ENCODE measurements around the gene MAPK13. TPM values are rescaled to one million over a fixed set of nuclear protein-coding genes. Genes with fewer than 3 reads are reported as not detected.

The MAPK13 gene
- total RNA-seq, 1 experiment from 2014 or later = 13.6 TPM

GRCh38 chr6:36116066-36116864, 14.0 kb upstream of the MAPK13 start (continued):
- TF ChIP-seq, protein P1, sequence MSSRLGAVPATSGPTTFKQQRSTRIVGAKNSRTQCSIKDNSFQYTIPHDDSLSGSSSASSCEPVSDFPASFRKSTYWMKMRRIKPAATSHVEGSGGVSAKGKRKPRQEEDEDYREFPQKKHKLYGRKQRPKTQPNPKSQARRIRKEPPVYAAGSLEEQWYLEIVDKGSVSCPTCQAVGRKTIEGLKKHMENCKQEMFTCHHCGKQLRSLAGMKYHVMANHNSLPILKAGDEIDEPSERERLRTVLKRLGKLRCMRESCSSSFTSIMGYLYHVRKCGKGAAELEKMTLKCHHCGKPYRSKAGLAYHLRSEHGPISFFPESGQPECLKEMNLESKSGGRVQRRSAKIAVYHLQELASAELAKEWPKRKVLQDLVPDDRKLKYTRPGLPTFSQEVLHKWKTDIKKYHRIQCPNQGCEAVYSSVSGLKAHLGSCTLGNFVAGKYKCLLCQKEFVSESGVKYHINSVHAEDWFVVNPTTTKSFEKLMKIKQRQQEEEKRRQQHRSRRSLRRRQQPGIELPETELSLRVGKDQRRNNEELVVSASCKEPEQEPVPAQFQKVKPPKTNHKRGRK (CRISPR knock-in tag; IDR thresholded peaks at IDR 0.05; ENCODE audit: borderline replicate concordance) = no peak
- TF ChIP-seq, protein P2, sequence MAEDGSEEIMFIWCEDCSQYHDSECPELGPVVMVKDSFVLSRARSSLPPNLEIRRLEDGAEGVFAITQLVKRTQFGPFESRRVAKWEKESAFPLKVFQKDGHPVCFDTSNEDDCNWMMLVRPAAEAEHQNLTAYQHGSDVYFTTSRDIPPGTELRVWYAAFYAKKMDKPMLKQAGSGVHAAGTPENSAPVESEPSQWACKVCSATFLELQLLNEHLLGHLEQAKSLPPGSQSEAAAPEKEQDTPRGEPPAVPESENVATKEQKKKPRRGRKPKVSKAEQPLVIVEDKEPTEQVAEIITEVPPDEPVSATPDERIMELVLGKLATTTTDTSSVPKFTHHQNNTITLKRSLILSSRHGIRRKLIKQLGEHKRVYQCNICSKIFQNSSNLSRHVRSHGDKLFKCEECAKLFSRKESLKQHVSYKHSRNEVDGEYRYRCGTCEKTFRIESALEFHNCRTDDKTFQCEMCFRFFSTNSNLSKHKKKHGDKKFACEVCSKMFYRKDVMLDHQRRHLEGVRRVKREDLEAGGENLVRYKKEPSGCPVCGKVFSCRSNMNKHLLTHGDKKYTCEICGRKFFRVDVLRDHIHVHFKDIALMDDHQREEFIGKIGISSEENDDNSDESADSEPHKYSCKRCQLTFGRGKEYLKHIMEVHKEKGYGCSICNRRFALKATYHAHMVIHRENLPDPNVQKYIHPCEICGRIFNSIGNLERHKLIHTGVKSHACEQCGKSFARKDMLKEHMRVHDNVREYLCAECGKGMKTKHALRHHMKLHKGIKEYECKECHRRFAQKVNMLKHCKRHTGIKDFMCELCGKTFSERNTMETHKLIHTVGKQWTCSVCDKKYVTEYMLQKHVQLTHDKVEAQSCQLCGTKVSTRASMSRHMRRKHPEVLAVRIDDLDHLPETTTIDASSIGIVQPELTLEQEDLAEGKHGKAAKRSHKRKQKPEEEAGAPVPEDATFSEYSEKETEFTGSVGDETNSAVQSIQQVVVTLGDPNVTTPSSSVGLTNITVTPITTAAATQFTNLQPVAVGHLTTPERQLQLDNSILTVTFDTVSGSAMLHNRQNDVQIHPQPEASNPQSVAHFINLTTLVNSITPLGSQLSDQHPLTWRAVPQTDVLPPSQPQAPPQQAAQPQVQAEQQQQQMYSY (CRISPR knock-in tag; IDR thresholded peaks at IDR 0.05) = no peak
- TF ChIP-seq, protein P3, sequence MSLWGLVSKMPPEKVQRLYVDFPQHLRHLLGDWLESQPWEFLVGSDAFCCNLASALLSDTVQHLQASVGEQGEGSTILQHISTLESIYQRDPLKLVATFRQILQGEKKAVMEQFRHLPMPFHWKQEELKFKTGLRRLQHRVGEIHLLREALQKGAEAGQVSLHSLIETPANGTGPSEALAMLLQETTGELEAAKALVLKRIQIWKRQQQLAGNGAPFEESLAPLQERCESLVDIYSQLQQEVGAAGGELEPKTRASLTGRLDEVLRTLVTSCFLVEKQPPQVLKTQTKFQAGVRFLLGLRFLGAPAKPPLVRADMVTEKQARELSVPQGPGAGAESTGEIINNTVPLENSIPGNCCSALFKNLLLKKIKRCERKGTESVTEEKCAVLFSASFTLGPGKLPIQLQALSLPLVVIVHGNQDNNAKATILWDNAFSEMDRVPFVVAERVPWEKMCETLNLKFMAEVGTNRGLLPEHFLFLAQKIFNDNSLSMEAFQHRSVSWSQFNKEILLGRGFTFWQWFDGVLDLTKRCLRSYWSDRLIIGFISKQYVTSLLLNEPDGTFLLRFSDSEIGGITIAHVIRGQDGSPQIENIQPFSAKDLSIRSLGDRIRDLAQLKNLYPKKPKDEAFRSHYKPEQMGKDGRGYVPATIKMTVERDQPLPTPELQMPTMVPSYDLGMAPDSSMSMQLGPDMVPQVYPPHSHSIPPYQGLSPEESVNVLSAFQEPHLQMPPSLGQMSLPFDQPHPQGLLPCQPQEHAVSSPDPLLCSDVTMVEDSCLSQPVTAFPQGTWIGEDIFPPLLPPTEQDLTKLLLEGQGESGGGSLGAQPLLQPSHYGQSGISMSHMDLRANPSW (CRISPR knock-in tag; conservative IDR thresholded peaks at IDR 0.05; ENCODE audit: low read depth) = no peak

DNA sequence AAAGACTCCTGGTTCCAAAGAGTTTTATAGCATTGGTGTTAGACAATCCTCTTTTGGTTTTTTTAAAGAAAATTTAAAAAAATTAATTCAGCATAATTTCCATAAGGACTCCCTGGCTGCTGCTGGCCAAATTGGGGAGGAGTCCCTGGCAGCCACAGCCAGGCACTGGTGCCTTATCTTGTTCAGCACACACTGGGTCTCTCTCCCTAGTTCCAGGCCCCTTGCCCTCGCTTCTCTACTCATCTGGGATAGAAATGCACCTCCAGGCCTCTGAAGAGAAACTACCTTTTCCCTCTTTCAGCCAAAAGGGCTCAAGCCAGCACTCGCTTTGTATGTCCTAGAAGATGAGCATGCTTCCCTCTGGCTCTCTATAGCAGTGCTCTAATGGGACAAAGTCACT, 13.4 kb upstream of the MAPK13 start:
- Mint-ChIP-seq H3K4me1 (peaks cover 35% of the 10 kb centered on the region), H3K27ac (no peak overlapping the region), H3K9me3 (no peaks in the 10 kb centered on the region), H3K36me3 (no peaks in the 10 kb centered on the region), H3K27me3 (ENCODE audit: low read depth) (no peaks in the 10 kb centered on the region), H3K4me3 (no peak overlapping the region)
- TF ChIP-seq TEAD1 (CRISPR knock-in tag; IDR thresholded peaks at IDR 0.05) (no peak), HMGXB4 (CRISPR knock-in tag; IDR thresholded peaks at IDR 0.05) (no peak), EMX1 (CRISPR knock-in tag; IDR thresholded peaks at IDR 0.05) (no peak), CREM (CRISPR knock-in tag; IDR thresholded peaks at IDR 0.05) (no peak), JUN (CRISPR knock-in tag; IDR thresholded peaks at IDR 0.05) (no peak), ZNF138 (CRISPR knock-in tag; conservative IDR thresholded peaks at IDR 0.05) (no peak), SOX15 (CRISPR knock-in tag; IDR thresholded peaks at IDR 0.05) (no peak), NFYB (CRISPR knock-in tag; conservative IDR thresholded peaks at IDR 0.05; ENCODE audit: low read depth) (no peak)
- TF ChIP-seq, protein P4, sequence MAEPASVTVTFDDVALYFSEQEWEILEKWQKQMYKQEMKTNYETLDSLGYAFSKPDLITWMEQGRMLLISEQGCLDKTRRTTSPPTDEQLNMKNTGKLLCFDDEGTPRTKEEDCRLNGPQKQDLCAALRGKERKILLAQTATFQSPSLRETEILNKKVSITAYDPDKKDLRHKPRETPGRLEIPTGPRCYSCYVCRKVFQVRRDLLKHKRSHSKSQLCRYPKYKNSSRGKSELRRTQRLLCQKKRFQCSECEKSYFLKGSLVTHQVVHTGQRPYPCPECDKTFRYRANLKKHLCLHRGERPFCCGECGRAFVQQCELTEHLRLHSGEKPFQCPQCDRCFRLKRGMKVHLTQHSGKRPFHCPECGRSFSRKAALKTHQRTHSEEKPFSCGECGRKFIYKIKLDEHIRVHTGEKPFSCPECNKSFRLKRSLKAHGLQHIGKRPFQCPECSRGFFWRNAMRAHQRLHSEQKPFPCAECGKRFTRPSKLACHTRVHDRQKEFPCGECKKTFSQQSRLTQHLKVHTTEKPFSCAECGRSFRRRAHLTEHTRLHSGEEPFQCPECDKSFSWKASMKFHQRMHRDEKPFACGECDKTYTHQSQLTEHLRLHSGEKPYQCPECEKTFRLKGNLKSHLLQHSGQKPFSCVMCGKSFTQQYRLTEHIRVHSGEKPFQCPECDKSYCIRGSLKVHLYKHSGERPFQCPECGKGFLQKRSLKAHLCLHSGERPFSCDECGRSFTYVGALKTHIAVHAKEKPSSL (CRISPR knock-in tag; conservative IDR thresholded peaks at IDR 0.05) = no peak
- DNase-seq (ENCODE audit: low spot score) (no peak), ATAC-seq (no peak)
- POLR2A ChIA-PET = no interaction called here
- CTCF ChIA-PET = interaction anchor here (1.3 kb wide), 1 partner anchor 22 kb away, joined by 3 read pairs; no protein-coding TSS in a partner anchor

Measured in WTC11 (cell line).